ENCODE data around the gene ARHGAP6.

Gene ARHGAP6

GRCh38 chrX:11103006-11103405 lies 562.7 kb downstream of the ARHGAP6 start:
- DNase-seq (ENCODE audit: low spot score) = no peak

- DNase-seq (ENCODE audit: low spot score) = peak; percentile 59
Measured at GRCh38 chrX:11100281-11101035, 565.3 kb downstream of the ARHGAP6 start.

GRCh38 chrX:11099465-11099864 lies 566.3 kb downstream of the ARHGAP6 start:
- no peak for DNase-seq (ENCODE audit: low spot score)

- no peak for DNase-seq (ENCODE audit: low spot score)
Measured at GRCh38 chrX:11097933-11098332, 567.8 kb downstream of the ARHGAP6 start.

GRCh38 chrX:11089802-11090201 lies 575.9 kb downstream of the ARHGAP6 start:
- DNase-seq (ENCODE audit: low spot score) = no peak
